ENCODE measurements around the gene ZNF318.

DNA sequence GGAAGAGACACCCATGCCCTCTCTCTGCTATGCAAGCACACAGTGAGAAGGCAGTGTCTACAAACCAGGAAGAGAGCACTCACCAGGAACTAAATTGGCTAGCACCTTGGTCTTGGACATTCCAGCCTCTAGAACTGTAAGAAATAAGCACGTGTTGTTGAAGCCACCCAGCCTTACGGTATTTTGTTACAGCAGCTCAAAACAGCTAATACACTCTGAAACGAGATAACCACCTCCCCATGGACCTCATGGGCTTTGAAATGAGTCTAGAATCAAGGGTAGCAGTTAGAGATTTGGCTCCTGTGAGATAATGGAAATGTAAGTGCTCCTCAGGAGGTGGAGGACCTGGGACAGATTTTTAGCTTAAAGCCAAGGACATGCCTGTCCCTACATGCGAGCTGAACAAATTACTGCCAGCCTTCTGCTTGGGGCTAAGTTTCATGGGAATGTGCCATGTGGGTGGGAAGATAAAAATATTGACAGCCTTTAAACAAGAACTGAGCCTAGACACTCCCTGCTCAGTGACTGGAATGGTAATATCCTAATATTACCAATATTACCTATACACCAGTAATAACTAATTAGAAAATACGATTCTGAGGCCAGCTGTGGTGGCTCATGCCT lies 3.9 kb upstream of the ZNF318 start:
- no peak for TF ChIP-seq EZH2 (IDR thresholded peaks at IDR 0.05)
- TF ChIP-seq POLR2AphosphoS5 (IDR thresholded peaks at IDR 0.05; ENCODE audit: borderline replicate concordance, low read depth, low read length), result no peak

Measured in SK-N-MC (cell line).